ENCODE measurements around the gene TOMM22.
"Not testable (repeated sequence)": the region's sequence is repeated elsewhere in the genome, so short reads cannot be mapped to it uniquely, and the experiment has no call there.

The TOMM22 gene

DNA sequence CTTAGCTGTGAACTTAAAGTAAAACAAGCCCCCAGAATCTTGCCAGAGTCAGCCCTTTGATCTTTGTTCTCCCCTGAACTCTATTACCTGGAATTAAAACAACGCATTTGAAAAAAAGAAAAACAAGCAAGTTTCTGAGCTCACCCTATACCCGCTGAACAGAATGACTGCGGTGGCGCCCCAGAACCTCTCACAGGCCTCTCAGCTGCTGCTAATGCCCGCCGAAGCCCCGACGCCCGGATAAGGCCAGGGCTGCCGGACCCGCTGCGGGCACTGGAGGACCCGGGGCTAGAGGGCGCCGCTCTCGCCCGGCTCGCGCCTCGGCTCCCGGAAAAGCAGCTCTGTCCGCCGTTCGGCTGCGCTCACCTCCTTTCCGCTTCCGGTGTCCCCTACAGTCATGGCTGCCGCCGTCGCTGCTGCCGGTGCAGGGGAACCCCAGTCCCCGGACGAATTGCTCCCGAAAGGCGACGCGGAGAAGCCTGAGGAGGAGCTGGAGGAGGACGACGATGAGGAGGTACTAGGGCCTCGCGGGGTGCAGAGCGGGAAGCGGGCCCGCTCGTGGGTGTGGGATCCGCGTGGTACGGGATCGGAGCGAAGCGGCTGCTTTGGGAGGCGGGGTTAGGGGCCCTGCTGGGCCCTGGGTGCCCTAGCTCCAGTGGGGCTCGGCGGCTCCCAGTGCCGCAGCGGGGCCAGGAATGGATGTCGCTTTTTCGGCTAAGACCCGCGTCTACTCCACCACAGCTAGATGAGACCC is at the start of gene TOMM22:
Gene TOMM22 (plus strand): TSS at position 376 of the 754 bp plus-strand sequence. CDS start 22 bp downstream, at position 398.
- FAIRE-seq, result no peak

DNA sequence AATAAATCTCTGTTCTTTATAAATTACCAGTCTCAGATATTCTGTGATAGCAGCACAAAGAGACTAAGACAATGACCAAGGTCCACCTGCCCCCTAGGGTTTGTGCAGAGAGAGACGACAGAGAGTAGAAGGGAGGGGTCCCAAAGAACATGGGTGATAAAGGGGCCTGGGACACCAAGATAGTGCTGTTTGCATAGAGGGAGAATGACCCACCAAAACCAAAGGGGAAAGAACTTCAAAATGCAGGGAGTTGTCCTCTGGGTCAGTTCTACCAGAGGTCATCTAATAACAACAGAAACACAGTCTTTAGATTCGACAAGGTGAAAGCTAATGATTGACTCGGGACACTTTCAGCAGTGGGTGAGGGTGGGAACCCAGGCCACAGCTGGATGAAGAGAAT is 49.2 kb upstream of the TOMM22 start:
- no peak for FAIRE-seq

GRCh38 chr22:38638216-38638615 is 43.5 kb upstream of the TOMM22 start:
- no peak for FAIRE-seq

DNA sequence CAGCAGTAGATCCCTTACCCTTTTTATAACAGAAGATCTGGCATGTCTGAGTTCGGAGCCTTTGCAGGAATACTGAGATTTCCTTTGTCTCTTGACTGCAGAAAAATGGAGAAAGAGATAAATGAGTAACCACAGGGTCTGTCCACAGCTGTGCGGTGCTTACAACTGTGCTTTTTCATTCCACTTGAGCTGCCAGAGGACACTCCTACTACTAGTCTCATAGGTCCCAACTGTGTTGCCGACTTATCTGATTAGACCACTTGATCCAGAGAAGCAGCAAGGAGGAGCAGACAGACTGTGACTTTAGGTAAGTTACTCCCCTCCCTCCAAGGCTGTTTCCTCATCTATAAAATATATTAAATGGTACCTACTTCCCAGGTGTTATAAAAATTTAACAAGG is 43.0 kb upstream of the TOMM22 start:
- FAIRE-seq, result no peak

DNA sequence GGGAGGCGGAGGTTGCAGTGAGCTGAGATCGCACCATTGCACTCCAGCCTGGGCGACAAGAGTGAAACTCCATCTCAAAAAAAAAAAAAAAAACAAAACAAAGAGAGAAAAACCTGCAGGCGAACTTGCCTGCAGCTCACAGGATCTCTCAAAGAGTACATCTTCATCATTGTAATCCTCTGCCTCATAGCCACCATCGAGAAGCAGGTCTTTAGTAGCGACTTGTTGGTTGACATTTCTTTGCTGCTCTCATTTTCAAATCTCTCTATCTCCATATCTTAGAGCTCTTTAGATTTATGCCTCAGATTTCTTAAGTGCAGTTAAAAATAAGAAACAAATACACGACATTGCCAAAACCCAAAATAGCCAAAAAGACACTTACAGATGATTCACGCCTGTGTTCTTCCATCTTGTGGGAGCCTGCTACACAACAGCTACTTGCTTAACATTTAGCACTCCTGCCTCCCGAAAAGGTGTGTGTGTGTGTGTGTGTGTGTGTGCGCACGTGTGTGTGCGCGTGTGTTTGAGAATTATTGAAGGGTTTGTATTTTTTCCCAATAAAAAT is 40.2 kb upstream of the TOMM22 start:
- no peak for FAIRE-seq

DNA sequence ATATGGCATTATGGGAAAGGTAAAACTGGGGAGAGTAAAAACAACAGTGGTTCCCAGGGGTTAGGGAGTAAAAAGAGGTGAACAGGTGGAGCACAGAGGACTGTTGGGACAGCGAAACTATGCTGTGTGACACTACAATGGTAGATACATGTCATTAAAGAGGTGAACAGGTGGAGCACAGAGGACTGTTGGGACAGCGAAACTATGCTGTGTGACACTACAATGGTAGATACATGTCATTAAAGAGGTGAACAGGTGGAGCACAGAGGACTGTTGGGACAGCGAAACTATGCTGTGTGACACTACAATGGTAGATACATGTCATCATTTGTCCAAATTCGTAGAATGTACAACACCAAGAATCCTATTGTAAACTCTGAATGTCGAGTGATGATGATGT is 37.5 kb upstream of the TOMM22 start:
- not testable (repeated sequence) for FAIRE-seq

DNA sequence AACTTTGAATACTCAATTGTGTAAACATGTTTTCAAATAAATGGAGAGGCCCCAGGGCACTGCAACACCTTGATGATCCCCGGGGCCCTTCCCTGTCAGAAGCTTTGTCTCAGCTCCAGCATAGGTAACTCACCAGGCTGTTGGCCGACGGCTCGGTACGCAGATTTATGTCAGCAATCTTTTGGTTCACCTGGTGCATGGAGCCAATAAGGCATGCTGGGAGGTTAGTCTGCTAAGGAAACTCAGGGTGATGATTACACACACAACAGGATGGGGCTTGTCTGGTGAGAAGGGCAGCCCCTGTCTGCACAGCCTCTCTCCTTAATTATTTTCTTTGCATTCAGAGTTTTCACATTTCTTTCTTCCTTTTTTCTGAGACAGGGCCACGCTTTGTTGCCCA is 36.3 kb upstream of the TOMM22 start:
- no peak for FAIRE-seq

GRCh38 chr22:38649841-38650522 is 31.8 kb upstream of the TOMM22 start:
- FAIRE-seq, result no peak

GRCh38 chr22:38652859-38653258 is 28.9 kb upstream of the TOMM22 start:
- FAIRE-seq, result no peak

DNA sequence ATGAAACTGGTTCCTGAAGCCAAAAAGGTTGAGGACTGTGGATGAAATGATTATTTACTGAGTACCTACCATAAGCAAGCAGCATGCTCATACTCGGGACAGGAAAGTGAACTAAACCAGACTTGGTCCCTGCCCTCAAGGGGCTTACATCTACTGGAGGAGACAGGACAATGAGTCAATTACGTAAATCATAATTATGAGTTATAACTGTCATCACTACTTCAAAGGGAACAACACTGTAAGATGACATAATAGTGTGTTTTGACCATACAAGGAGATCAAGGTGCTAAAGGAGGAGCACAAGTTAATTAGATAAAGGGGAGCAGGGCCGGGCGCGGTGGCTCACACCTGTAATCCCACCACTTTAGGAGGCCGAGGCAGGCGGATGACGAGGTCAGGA is 28.0 kb upstream of the TOMM22 start:
- FAIRE-seq, result no peak

DNA sequence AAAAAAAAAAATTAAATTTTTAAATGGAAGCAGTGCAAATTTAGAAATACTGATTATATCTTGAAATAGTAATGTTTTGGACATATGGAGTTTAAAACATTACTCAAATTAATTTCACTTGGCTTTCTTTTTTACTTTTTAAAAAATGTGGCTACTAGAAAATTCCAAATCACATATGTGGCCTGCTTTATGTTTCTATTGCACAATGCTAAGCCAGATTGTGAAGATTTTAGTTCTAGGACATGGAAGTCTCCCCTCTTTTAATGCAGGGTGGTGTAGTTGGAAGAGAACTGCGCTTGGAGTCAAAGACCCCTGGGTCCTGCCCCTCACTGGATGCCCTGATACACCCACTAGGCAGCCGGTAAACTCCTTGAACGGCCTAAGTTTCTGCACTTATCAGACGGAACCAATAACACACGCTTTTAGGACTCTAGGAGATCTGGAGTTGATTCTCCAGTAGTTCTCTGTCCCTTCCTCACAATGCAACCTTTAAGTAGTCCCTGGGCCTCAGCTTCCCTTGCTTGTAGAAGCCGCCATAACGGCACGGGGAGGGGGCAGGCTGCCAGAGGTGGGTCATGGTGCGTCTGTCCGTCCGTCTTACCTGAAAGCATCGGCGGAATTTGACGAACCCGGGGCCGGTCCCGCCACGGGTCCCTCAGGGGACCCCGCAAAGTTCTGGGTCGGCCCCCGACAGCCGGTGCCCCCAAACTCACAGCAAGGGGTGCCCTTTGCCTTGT is 26.1 kb upstream of the TOMM22 start:
- no peak for FAIRE-seq

- FAIRE-seq, result no peak
Observed at GRCh38 chr22:38656256-38657044, 25.3 kb upstream of the TOMM22 start, which contains the start of the genes CBY1 and FAM227A. TSS of gene CBY1 (plus strand) at chr22:38656638. CDS start at chr22:38668055, 11,417 bp downstream. TSS of gene FAM227A (minus strand) at chr22:38656392. CDS start at chr22:38650168, 6,224 bp downstream.

DNA sequence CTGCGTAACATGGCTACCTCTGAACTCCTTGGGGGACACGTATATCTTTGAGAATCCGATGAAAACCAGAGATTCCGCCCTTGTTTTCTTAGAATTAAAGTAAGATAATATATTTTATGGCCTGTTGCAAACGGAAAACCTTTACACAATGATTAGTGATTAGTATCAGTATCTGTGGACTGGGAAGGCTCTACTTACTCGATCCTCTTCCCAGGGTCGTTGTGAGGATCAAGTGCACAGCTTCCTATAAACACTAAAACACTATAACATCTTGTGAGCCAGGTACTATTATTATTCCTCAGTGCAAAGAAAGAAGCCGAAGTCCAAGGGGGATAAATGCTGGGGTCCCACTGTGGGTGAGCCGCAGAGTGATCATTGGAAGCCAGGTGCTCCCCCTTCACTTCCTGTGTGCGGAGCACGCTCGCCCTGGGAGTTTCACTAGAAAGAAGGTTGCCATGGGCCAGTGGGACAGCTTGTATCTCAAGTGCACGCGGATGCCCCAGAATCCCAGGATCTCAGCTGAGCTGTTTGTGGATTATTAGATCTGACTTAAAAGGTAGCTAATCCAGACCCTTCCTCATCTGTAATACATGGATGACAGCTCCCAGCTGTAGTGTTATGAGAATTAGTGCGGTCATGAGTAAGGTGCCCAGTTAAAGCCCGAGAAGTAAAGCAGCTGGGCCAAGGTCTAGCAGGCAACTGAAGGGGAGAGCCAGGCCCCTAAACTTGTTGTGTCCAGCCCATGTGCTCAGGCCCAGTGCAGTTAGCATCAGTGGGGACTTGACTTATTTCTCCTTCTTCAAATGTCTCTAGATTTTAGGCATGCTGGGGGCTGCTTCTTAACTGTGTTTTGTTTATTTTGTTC is 24.5 kb upstream of the TOMM22 start:
- FAIRE-seq, result no peak

DNA sequence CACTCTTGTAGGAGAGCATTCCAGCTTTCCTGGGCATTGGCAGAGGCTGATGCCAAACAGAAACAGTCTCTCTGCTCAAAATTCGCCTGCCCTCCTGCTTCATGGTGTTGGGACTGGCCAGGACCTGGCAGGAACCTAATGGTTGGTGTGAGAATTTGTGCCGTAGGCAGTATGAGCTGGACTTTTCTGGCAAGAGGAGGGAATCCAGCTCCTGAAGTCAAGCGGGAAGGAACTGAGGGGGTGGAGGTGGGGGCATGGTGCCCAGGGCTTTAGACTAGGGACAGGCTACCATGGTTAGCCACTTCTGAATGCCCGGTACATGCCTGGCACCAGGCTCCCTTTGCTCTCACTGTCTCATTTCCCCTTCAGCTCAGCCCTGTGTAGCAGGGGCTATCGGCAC is 6.9 kb upstream of the TOMM22 start:
- FAIRE-seq, result no peak

GRCh38 chr22:38675833-38676232 is 5.9 kb upstream of the TOMM22 start:
- no peak for FAIRE-seq

- no peak for FAIRE-seq
Observed at GRCh38 chr22:38684895-38685294, 3.1 kb downstream of the TOMM22 start.

GRCh38 chr22:38685761-38686160 is 4.0 kb downstream of the TOMM22 start:
- FAIRE-seq, result no peak

- no peak for FAIRE-seq
Observed at GRCh38 chr22:38689651-38690050, 7.9 kb downstream of the TOMM22 start.

- no peak for FAIRE-seq
Observed at GRCh38 chr22:38694049-38694448, 12.3 kb downstream of the TOMM22 start.

DNA sequence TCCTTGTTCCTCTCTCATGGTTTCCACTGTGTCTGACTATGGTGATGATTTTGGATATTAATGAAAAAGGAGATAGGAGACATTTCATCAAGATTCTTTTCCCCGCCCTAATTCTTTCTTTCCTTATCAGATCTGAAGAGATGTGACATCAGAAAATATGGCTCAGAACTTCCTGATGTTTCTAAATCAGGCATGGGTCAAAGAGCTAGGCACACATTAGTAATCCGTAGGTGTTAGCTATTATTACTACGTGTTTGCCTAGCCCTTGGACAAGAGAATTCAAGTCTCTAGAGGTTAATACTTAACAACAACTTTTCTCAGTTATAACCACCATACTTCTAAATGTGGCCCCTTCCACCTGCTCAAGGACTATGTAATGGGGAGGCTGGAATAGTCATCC is 13.2 kb downstream of the TOMM22 start:
- FAIRE-seq, result no peak

Data from islet of Langerhans (tissue), 1 donor.